ENCODE results near the gene ZNF444.
"Not testable (repeated sequence)": the region's sequence is repeated elsewhere in the genome, so short reads cannot be mapped to it uniquely, and the experiment has no call there.

The ZNF444 gene

DNA sequence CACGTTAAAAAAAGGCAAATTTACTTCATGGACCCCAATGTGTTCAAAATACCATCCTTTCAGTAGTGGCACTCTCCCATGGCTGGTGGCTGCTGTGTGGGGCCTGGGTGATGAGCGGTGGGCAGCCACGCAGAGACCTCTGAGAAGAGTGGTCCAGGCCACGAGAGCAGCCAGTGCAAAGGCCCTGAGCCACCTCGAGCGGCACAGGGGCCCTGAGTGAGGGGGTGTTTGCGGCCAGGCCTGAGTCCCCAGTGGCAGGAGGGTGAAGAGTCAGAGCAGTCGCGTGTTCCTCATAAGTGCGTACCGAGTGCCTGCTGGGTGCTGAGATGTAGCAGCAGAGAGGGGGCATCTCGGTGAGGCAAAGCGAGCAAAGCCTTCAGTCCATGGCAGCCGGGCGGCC lies 7.0 kb downstream of the ZNF444 start:
- no peak for DNase-seq

GRCh38 chr19:56148955-56149655 lies 8.0 kb downstream of the ZNF444 start:
- DNase-seq: not testable (repeated sequence)

DNA sequence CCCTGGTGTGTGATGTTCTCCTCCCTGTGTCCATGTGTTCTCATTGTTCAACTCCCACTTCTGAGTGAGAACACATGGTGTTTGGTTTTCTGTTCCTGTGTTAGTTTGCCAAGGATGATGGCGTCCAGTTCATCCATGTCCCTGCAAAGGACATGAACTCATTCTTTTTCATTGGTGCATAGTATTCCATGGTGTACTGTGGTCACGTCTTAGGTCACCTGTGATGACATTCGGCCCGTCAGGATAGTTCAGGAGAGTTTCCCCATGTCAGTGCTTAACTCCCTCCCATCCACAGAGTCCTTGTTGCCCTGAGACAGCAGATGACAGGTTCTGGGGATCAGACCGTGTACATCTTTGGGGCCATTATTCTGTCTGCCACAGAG lies 8.6 kb downstream of the ZNF444 start:
- no peak for DNase-seq

DNA sequence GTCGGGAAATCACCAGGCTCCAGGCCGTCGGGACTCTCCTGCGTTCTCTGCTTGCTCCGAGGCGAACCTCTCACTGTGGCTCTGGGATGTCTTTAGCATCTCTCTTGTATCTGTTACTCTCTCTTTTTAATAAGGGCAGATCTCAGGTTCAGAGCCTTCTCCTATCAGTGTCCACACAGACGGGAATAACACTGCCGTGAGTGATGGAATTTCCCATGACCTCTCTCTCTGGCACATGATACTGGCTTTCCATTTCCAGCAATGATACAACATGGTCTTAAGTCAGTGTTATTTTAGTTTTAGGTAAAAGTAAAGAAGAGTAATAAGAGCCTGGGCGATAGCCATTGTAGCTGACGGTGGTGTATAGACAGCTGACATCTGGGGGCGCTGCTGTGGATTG lies 9.3 kb downstream of the ZNF444 start:
- DNase-seq: no peak

DNA sequence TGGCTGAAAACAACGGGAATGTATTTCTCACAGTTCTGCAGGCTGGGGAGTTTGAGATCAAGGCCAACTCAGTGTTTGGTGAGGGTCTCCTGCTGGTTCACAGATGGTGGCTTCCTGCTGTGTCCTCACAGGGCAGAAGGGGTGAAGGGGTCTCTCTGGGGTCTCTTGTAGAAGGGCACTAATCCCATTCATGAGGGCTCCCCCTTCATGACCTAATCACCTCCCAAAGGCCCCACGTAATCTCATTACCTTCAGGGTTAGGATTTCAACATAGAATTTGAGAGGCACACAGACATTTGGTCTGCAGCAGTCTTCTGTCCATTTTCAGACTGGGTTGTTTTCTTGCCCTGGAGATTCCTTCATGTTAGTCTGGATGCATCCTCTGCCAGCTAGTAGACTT lies 11.6 kb downstream of the ZNF444 start:
- no peak for DNase-seq

DNA sequence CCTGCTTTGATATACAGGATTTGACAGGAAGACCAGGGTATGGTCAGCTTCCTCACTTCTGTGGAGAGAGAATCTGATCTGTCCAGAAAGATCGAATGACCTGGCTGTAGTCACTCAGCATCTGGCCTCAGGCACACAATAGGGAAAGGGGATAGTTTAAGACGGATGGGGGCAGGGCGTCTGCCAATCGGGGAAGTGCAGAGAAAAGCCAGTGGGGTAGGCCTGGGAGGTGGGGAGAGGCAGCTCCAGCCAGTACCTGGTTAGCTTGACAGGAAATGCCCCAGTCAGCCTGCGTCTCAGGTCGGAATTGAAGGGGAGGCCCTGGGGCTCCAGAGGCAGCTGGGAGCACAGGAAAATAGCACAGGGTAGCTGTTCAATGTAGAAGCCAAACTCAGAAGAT lies 12.4 kb downstream of the ZNF444 start:
- DNase-seq: no peak

DNA sequence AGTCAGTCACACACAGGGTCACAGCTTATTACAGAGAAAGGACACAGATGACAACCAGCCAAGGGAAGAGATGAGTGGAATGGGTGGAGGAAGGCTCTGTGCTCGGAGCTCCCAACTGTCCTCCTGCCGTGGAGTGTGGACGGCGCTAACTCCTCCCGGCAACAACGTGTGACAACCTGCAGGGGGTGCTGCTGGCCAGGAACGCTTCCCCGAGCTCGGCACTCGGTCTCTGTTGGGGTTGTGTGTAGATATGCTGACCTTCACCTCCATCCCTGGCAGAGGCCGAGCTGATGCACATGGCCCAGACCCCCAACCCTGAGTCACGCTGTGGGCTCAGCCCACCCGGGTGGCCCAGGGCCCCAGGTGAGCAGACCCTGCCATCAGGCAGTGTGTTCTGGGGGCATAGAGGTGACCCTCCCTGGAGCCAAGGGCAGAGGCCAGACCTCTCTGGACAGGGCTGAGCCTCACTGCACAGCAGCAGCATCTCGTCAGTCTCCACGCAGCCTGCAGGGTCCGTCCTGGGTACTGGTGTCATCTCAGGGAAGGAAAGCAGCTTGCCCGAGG lies 14.1 kb downstream of the ZNF444 start:
- no peak for DNase-seq

DNA sequence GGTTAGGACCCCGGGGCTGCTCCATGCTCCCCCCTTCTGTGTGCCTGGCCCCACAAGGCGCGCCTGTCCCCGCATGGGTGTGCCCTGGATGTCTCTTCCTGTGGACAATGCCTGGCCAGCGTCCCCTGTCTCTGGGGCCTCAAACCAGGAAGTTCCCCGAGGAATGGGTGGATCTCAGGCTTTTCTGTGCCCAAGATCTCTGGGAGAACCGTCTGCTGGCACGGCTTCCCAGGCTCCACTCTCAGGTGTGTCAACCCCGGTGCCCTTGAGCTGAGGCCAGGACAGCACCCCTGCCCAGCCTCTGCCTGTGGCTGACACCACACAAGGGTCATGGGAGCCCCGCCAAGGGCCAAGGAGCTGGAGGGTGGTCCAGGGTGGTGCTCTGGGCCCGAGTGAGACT lies 15.7 kb downstream of the ZNF444 start:
- no peak for DNase-seq

GRCh38 chr19:56158170-56158757 lies 17.2 kb downstream of the ZNF444 start:
- no peak for DNase-seq

- no peak for DNase-seq
Observed at GRCh38 chr19:56159009-56159559, 18.0 kb downstream of the ZNF444 start.

DNA sequence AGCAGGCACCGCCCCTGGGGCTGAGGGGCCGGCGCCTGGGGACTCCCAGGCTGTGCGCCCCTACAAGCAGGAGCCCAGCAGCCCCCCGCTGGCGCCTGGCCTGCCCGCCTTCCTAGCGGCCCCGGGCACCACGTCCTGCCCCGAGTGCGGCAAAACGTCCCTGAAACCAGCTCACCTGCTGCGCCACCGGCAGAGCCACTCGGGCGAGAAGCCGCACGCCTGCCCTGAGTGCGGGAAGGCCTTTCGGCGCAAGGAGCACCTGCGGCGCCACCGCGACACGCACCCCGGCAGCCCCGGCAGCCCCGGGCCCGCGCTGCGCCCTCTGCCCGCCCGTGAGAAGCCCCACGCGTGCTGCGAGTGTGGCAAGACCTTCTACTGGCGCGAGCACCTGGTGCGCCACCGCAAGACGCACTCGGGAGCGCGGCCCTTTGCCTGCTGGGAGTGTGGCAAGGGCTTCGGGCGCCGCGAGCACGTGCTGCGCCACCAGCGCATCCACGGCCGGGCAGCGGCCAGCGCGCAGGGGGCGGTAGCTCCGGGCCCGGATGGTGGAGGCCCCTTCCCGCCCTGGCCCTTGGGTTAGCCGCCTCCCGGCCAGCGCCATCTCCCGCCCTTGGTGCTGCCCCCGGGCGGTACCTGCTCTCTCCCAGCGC lies 18.7 kb downstream of the ZNF444 start:
- no peak for DNase-seq

DNA sequence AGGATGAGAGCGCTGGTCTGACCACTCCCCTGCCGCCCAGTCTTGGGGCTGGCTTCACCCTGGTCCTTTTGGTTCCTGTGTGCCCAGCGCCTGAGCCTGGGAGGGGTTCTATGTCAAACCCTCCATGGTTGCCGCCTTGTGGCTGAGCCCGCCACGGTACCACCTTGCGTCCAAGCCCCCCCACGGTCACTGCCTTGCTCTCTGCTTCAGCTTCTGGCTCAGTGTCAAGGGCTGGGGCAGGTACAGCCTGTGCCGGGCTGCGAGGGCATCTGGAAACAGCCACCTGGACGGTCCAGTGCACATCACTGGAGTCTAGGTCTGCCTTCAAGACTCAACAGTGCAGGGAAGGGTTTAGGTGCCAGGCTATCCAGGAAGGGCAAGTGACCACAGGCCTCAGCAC lies 20.4 kb downstream of the ZNF444 start:
- no peak for DNase-seq

GRCh38 chr19:56162258-56162657 lies 21.2 kb downstream of the ZNF444 start:
- DNase-seq: no peak

- DNase-seq: no peak
Observed at GRCh38 chr19:56163097-56163496, 22.0 kb downstream of the ZNF444 start.

GRCh38 chr19:56167064-56167578 lies 26.0 kb downstream of the ZNF444 start:
- no peak for DNase-seq

GRCh38 chr19:56170261-56170660 lies 29.2 kb downstream of the ZNF444 start:
- DNase-seq: no peak

DNA sequence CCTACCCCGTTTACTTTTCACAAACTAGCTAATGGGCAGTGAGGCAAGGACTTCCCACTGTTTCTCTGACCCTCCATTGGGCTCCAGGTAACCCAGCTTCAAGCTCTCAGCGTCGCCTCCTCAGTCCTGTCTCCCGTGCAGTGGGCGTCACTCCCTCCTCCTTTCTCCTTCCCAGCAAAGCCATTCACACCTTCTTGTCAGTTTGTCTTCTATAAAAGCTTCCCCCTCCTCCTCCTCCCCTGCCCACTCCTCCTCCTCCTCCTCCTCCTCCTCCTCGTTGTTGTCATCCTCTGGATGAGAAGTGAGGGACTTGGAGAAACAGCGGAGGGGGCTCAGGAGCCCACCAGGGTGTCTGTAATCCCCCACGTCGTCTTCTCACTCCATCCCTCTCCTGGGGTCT lies 33.0 kb downstream of the ZNF444 start:
- DNase-seq: no peak

DNA sequence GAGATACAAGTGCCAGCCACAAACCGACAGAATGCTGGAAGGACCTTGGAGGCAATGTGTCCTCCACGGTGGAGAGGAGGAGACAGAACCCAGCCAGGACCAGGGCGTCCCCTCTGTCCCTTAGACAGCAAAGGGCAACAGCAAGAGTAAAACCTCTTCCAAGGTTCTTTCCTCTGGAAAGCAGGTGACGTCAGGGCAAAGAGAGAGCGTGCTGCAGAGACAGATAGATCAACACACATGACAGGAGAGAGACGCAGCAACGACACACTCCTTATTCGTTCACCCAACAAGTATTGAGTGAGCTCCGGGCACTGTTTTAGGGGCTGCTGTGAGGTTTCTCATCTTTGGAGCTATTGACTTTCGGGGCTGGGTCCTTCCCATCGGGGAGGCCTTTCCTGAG lies 33.5 kb downstream of the ZNF444 start:
- DNase-seq: no peak

DNA sequence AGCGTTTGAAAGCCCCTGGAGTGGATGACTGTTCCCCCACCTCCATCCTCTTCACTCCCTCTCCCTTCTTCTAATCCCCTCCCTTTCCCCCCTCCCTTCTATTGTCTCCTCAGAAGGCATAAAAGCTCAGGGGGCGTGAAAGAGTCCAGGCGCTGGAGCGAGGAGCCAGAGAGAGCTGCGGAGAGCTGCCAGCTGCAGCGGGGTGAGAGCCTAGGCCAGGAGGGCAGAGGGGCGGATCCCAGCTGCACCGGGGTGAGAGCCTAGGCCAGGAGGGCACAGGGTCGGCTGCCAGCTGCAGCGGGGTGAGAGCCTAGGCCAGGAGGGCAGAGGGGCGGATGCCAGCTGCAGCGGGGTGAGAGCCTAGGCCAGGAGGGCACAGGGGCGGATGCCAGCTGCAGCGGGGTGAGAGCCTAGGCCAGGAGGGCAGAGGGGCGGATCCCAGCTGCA lies 34.8 kb downstream of the ZNF444 start, which contains the start of gene GALP:
GALP (plus strand) TSS at position 148 of the 447 bp plus-strand sequence. CDS start 1,101 bp downstream, outside the sequence.
- not testable (repeated sequence) for DNase-seq

- DNase-seq: not testable (repeated sequence)
Observed at GRCh38 chr19:56176310-56176709, 35.2 kb downstream of the ZNF444 start.

DNA sequence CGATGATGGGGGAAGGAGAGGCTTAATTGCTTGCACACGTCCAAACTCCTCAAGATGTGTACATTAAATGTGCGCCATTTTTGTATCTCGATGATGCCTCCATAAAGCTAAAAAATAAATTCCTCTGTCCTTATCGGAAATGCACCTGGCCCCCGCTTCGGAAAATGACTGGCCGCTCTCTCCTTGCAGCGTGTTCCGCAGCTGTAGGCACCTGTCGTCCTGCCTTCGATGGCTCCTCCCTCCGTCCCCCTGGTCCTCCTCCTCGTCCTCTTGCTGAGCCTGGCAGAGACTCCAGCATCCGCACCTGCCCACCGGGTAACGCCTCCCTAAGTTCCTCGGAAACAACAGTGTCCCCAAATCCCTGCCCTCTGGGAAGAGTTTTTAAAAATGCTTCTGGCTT lies 35.8 kb downstream of the ZNF444 start:
- no peak for DNase-seq

GRCh38 chr19:56177564-56178243 lies 36.6 kb downstream of the ZNF444 start:
- DNase-seq: no peak

- DNase-seq: no peak
Observed at GRCh38 chr19:56189785-56190184, 48.7 kb downstream of the ZNF444 start.
